Esophagus muscularis mucosa (tissue), 4 donors: ENCODE measurements around the gene THSD4. TPM values are rescaled to one million over a fixed set of nuclear protein-coding genes. Genes with fewer than 3 reads are reported as not detected.

Source experiments
- DNase-seq: peaks from one replicate; pipeline ENCODE4 v3.0.0-alpha.2; 2017; ENCODE audit errors: extremely low spot score
- H3K27ac ChIP-seq, 4 donors: fragments of 200-600 bp; sonication (generic); replicated peaks in 1 of 4; 1 replicate in 3 of 4; 2 replicates in 1 of 4; pipeline ENCODE4 v1.5.1; 2016 to 2019; ENCODE audit warnings: mild to moderate bottlenecking in 1 of 4
- H3K27me3 ChIP-seq, 4 donors: fragments of 200-600 bp; sonication (generic); one replicate each; pipeline versions ENCODE4 v1.5.1 to v1.6.0; 2016 to 2019
- H3K36me3 ChIP-seq, 4 donors: fragments of 200-600 bp; sonication (generic); one replicate each; pipeline ENCODE4 v1.5.1; 2016 to 2019
- H3K4me1 ChIP-seq, 4 donors: fragments of 200-600 bp; sonication (generic); one replicate each; pipeline ENCODE4 v1.5.1; 2016 to 2019
- H3K4me3 ChIP-seq, 4 donors: fragments of 200-600 bp; sonication (generic); 1 replicate in 2 of 4; 2 replicates in 2 of 4; pipeline ENCODE4 v1.5.1; 2016 to 2019; ENCODE audit warnings: mild to moderate bottlenecking in 4 of 4, moderate library complexity in 1 of 4
- H3K9me3 ChIP-seq, 4 donors: fragments of 200-600 bp; sonication (generic); 1 replicate in 3 of 4; 2 replicates in 1 of 4; pipeline ENCODE4 v1.5.1; 2016 to 2019
- EP300 ChIP-seq: sonication (generic); formaldehyde crosslinking; IDR thresholded peaks from one replicate; pipeline ENCODE4 v1.6.1; 2017; ENCODE audit warnings: antibody characterized with exemption
- POLR2A ChIP-seq: fragments of 450-650 bp; IDR thresholded peaks from one replicate; pipeline ENCODE4 v1.6.1; 2017; ENCODE audit warnings: antibody characterized with exemption, moderate library complexity, mild to moderate bottlenecking, low read depth
- POLR2AphosphoS5 ChIP-seq, 2 donors: sonication (generic); formaldehyde crosslinking; IDR thresholded peaks; one replicate each; pipeline ENCODE4 v1.6.1; 2017; ENCODE audit warnings: antibody characterized with exemption in 2 of 2
- WGBS: methylation state at CpG from one replicate; pipeline ENCODE4 v1.1.5; 2018; 5-methylcytosine and 5-hydroxymethylcytosine counted together
- intact Hi-C: fragments of 100-400 bp; cut with DNase I; formaldehyde crosslinking; loops from one replicate; pipeline ENCODE4 v1.15.1; 2023
- total RNA-seq, 4 donors: library from RNA; depleted of rRNA; stranded (reverse); fragments of >200 nt; gene quantifications; one replicate each; pipeline versions ENCODE4 v1.1.0 to v1.2.1, GENCODE V29; 2016
- TF ChIP-seq, protein P1 (sequence below), 3 experiments: fragments of 200-600 bp in 2 of 3; fragments of 450-650 bp in 1 of 3; sonication (generic) in 2 of 3; IDR thresholded peaks; one replicate each; pipeline ENCODE4 v1.5.1; 2017 to 2019; ENCODE audit warnings: antibody characterized with exemption in 3 of 3, mild to moderate bottlenecking in 2 of 3, moderate library complexity in 1 of 3

The THSD4 gene
- total RNA-seq, 4 donors from 2014 or later = 3.2 to 6.6 (median 5.6) TPM

DNA sequence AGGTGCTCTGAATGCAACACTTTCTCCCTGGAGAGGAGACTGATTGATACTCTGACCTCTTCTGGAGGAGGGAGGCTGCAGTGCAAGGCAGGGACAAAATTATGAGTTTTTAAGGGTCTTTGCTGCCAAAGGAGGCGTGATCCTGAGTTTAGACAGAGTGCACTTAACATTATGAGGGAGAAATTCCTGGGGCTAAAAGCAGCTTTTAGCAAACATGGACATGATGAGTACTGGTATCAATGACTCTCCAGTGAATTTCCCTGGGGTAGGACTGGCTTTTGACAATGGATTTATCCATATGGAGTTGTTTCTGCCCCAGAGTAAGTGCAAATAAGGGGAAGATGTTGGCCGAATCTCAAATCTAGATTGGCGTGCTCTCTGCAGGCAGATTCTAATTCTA, 133.1 kb downstream of the THSD4 start:
- WGBS = 85% methylated on average over 3 of the region's 3 CpGs
- Histone ChIP-seq H3K4me3 (no peak overlapping the region), H3K36me3 (no peaks in the 10 kb centered on the region), H3K27me3 (no peaks in the 10 kb centered on the region), H3K9me3 (no peaks in the 10 kb centered on the region), H3K27ac (no peak overlapping the region), H3K4me1 (peaks cover 0 to 26% (median 0%) of the 10 kb centered on the region in 4 donors)
- TF ChIP-seq EP300 (no peak), POLR2A (no peak), POLR2AphosphoS5 (IDR thresholded peaks at IDR 0.05) (no peak)
- TF ChIP-seq, protein P1, sequence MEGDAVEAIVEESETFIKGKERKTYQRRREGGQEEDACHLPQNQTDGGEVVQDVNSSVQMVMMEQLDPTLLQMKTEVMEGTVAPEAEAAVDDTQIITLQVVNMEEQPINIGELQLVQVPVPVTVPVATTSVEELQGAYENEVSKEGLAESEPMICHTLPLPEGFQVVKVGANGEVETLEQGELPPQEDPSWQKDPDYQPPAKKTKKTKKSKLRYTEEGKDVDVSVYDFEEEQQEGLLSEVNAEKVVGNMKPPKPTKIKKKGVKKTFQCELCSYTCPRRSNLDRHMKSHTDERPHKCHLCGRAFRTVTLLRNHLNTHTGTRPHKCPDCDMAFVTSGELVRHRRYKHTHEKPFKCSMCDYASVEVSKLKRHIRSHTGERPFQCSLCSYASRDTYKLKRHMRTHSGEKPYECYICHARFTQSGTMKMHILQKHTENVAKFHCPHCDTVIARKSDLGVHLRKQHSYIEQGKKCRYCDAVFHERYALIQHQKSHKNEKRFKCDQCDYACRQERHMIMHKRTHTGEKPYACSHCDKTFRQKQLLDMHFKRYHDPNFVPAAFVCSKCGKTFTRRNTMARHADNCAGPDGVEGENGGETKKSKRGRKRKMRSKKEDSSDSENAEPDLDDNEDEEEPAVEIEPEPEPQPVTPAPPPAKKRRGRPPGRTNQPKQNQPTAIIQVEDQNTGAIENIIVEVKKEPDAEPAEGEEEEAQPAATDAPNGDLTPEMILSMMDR (IDR thresholded peaks at IDR 0.05) = no peak
- intact Hi-C loops = no loop called here
- DNase-seq = no peak

DNA sequence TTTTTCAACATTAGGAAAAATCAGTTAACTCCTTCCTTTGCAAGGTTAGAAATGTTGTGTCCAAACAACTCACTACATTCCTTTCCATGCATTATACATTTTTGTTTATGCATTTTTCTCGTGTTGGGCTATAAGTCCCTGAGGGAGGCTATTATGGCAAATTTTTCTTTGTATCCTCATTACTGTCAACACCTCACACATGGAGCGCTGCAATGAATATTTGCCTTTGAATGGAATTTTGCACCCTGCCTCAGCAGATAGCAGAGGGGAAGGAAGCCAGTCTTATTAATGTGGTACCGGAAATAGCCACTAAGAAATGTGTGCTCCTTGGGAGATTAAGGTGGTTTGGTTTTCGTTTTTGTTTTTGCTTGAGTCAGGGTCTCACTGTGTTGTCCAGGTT, 134.7 kb downstream of the THSD4 start:
- 74% methylated on average over 4 of the region's 4 CpGs for WGBS
- no peak overlapping the region for H3K27ac ChIP-seq
- no peaks in the 10 kb centered on the region for H3K36me3 ChIP-seq
- DNase-seq = no peak
- H3K9me3 ChIP-seq = no peaks in the 10 kb centered on the region
- TF ChIP-seq POLR2A (no peak), EP300 (no peak), POLR2AphosphoS5 (IDR thresholded peaks at IDR 0.05) (no peak)
- TF ChIP-seq, protein P1 (IDR thresholded peaks at IDR 0.05) = no peak
- H3K27me3 ChIP-seq = no peaks in the 10 kb centered on the region
- peaks cover 0 to 26% (median 0%) of the 10 kb centered on the region in 4 donors for H3K4me1 ChIP-seq
- intact Hi-C loops = no loop called here
- no peak overlapping the region for H3K4me3 ChIP-seq

DNA sequence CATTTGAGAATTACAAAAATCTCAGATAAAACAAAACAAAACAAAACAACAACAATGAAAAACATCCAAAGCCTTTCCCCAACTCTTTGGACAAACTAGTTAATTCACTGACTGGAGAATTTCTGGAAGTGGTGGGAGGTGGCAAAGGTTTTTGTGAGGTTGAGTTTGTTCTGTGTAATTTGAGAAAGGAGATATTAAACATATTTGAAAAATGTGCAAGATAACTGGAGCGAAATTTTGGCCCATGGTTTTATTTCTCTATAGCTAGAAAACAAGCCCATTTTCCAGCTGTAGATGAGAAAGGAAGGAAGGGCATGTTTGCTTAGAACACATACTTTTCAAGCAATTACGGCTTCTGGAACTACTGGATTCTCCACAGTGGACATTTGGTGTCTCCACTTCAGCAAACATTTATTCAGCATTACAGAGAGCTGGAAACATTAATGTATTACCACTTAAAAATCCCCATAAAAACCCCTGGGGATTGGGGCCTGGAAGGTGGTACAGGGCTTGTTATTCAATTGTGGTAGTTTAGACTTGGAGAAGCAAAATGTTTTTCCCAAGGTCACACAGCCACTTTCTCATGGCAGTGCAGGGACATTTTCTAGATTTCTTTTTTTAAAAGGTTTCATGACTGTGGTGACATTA, 135.8 kb downstream of the THSD4 start:
- intact Hi-C loops = no loop called here
- H3K4me1 ChIP-seq = peaks cover 0 to 26% (median 0%) of the 10 kb centered on the region in 4 donors
- TF ChIP-seq POLR2A (no peak), POLR2AphosphoS5 (IDR thresholded peaks at IDR 0.05) (no peak), EP300 (no peak)
- TF ChIP-seq, protein P1 (IDR thresholded peaks at IDR 0.05) = no peak
- WGBS = 82% methylated on average over 2 of the region's 2 CpGs
- H3K36me3 ChIP-seq = no peaks in the 10 kb centered on the region
- no peak for DNase-seq
- no peaks in the 10 kb centered on the region for H3K27me3 ChIP-seq
- no peaks in the 10 kb centered on the region for H3K9me3 ChIP-seq
- H3K4me3 ChIP-seq = no peak overlapping the region
- H3K27ac ChIP-seq = no peak overlapping the region

DNA sequence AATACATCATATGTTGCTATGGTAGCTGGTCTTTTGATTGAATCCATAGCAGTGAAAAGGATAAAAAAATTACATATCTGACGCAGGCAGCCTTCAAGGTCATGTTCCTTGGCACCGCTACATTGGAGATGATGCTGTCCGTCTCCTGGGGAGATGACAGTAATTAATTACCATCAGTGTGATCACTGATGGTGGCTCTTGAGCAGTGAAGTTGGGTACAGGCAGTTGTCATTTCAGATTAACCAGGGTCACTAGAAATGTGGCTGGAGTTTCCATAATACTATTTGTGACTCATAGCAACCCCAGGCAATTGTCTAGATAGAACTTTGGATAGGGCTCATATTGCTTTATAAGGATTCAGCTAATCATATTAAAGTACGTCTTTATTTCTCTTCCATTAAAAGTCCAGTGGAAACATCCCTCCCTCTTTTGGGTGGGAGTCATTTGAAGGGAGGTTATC, 136.3 kb downstream of the THSD4 start:
- no peaks in the 10 kb centered on the region for H3K36me3 ChIP-seq
- H3K9me3 ChIP-seq = no peaks in the 10 kb centered on the region
- no peak overlapping the region for H3K4me3 ChIP-seq
- no peak overlapping the region for H3K27ac ChIP-seq
- WGBS = 78% methylated on average over 4 of the region's 4 CpGs
- TF ChIP-seq EP300 (no peak), POLR2A (no peak), POLR2AphosphoS5 (IDR thresholded peaks at IDR 0.05) (no peak)
- TF ChIP-seq, protein P1 (IDR thresholded peaks at IDR 0.05) = no peak
- no peaks in the 10 kb centered on the region for H3K27me3 ChIP-seq
- DNase-seq = no peak
- H3K4me1 ChIP-seq = peaks cover 0 to 26% (median 0%) of the 10 kb centered on the region in 4 donors
- intact Hi-C loops = no loop called here
